Skeletal muscle tissue (tissue), 2 donors: Measurements from ENCODE around the gene MCM7. TPM values are rescaled to one million over a fixed set of nuclear protein-coding genes. Genes with fewer than 3 reads are reported as not detected.

Experiments used
- small RNA-seq: library from RNA; depleted of rRNA; stranded (forward); fragments of <200 nt; gene quantifications from one replicate; pipeline ENCODE3, GENCODE V24; 2014
- total RNA-seq: library from RNA; depleted of rRNA; stranded (reverse); fragments of >200 nt; gene quantifications from one replicate; pipeline ENCODE4 v1.2.3, GENCODE V29; 2014

MCM7 gene
- total RNA-seq, 1 donor from 2014 or later: 42.3 TPM

Small RNA genes lying within 50 kb of the gene (small RNA-seq; reads per million reads assigned to genes)
- 134 reads per million, percentile 97 among the genes with 10 or more reads in this experiment for gene MIR106B
- gene MIR25: 1,365 reads per million, percentile 99 among the genes with 10 or more reads in this experiment
- gene MIR93: 494 reads per million, percentile 98 among the genes with 10 or more reads in this experiment

Other genes starting within 250 kb of the MCM7 start
- not detected for gene OR2AE1, start 224.4 kb downstream of the MCM7 start, total RNA-seq
- gene TRIM4, start 181.9 kb downstream of the MCM7 start, total RNA-seq: 15.1 TPM
- 1.0 TPM for gene GJC3, start 171.8 kb downstream of the MCM7 start, total RNA-seq
- gene AZGP1, start 125.4 kb downstream of the MCM7 start, total RNA-seq: 9.4 TPM
- gene ZKSCAN1, start 85.8 kb downstream of the MCM7 start, total RNA-seq: 32.9 TPM
- gene ZSCAN21, start 51.6 kb downstream of the MCM7 start, total RNA-seq: 11.5 TPM
- gene ZNF3, start 19.7 kb downstream of the MCM7 start, total RNA-seq: 34.4 TPM
- gene COPS6, start 12.4 kb downstream of the MCM7 start, total RNA-seq: 57.4 TPM
- gene AP4M1, start 246 bp upstream of the MCM7 start, total RNA-seq: 20.9 TPM
- 11.0 TPM for gene TAF6, start 18.0 kb upstream of the MCM7 start, total RNA-seq
- gene CNPY4, start 18.2 kb upstream of the MCM7 start, total RNA-seq: 25.6 TPM
- 1.0 TPM for gene MBLAC1, start 25.6 kb upstream of the MCM7 start, total RNA-seq
- gene LAMTOR4, start 47.5 kb upstream of the MCM7 start, total RNA-seq: 73.1 TPM
- gene TRAPPC14, start 57.3 kb upstream of the MCM7 start, total RNA-seq: 2.6 TPM
- 2.1 TPM for gene GAL3ST4, start 67.2 kb upstream of the MCM7 start, total RNA-seq
- 5.2 TPM for gene GPC2, start 76.0 kb upstream of the MCM7 start, total RNA-seq
- gene STAG3, start 76.5 kb upstream of the MCM7 start, total RNA-seq: 0.52 TPM
- not detected for gene PVRIG, start 118.6 kb upstream of the MCM7 start, total RNA-seq
- gene SPDYE3, start 206.3 kb upstream of the MCM7 start, total RNA-seq: not detected